Left cardiac atrium (tissue), 4 donors: Measurements from ENCODE around the gene HELQ. TPM values are rescaled to one million over a fixed set of nuclear protein-coding genes. Genes with fewer than 3 reads are reported as not detected.
"Not testable (repeated sequence)": the region's sequence is repeated elsewhere in the genome, so short reads cannot be mapped to it uniquely, and the experiment has no call there.

ENCODE experiments used
- ATAC-seq, 2 donors: fragments of 200-7000 bp; cut with Tn5 transposase; one replicate each; pipeline ENCODE4 v1.9.1; 2020; ENCODE audit warnings: mild to moderate bottlenecking in 2 of 2, moderate library complexity in 2 of 2
- DNase-seq: peaks from one replicate; pipeline ENCODE4 v3.0.0-alpha.2; 2020
- intact Hi-C, 2 donors: fragments of 100-400 bp; cut with DNase I; formaldehyde crosslinking; loops; one replicate each; pipeline versions ENCODE4 v1.14.1 to v1.15.1; 2022 to 2023
- long read RNA-seq: library from polyadenylated mRNA; unstranded; transcript quantifications from one replicate; pipeline ENCODE4 v2.0.0, GENCODE V29; 2021
- total RNA-seq, 2 donors: library from RNA; stranded (reverse); fragmentation: NEBNext Ultra II Directional; extraction: Animal tissue kit (Norgen Biotek cat#: 25700); gene quantifications; one replicate each; pipeline ENCODE4 v1.2.1, GENCODE V29; 2021
- donor health status: DM: no; HTN: yes; CAD: no.
- donor health status: DM: no; HTN: yes; CAD: no; lungs with severe emphysema.
- donor health status: DM: yes; HTN: yes; CAD: no.
- donor health status: Dilated cardiomyopathy.

HELQ gene
- total RNA-seq: 10 to 100 TPM; 13.0 to 15.5 TPM
- long read RNA-seq, transcript HELQ-201 (18 exons, 3,579 nt): major isoform, 5 of 16 reads
- long read RNA-seq, partial matches to known transcripts: 5 of 16 reads
- long read RNA-seq, other reads (novel, unspliced or antisense): 3 of 16 reads

GRCh38 chr4:83455281-83456183, at the start of gene HELQ, which contains the start of gene MRPS18C:
Gene HELQ, minus strand, starts transcription at chr4:83455823. Its CDS starts 130 bp downstream, at chr4:83455693.
Gene MRPS18C, plus strand, starts transcription at chr4:83456058. Its CDS starts 20 bp downstream, at chr4:83456078.
- DNase-seq (peak; percentile 98), ATAC-seq (peak; percentile 99)
- intact Hi-C loops: no loop called here

GRCh38 chr4:83504996-83505395, 49.4 kb upstream of the HELQ start:
- intact Hi-C loops: loop anchor here in 1 of 2 donors (5.0 kb wide), 1 partner anchor 132 kb away; no protein-coding TSS in a partner anchor
- ATAC-seq (no peak), DNase-seq (no peak)

- DNase-seq: no peak
- no peak for ATAC-seq
- intact Hi-C loops: no loop called here
These were observed 48.9 kb upstream of the HELQ start for GRCh38 chr4:83504503-83504902.

- DNase-seq (no peak), ATAC-seq (no peak)
These were observed 48.4 kb upstream of the HELQ start for GRCh38 chr4:83503974-83504373.

GRCh38 chr4:83501671-83502070, 46.0 kb upstream of the HELQ start:
- intact Hi-C loops, DNase-seq, ATAC-seq: not testable (repeated sequence)

More at GRCh38 chr4:83503974-83504373, 48.4 kb upstream of the HELQ start:
- intact Hi-C loops: no loop called here

GRCh38 chr4:83498187-83498586, 42.6 kb upstream of the HELQ start:
- no peak for DNase-seq
- ATAC-seq: no peak
- intact Hi-C loops: no loop called here

- intact Hi-C loops, ATAC-seq, DNase-seq: not testable (repeated sequence)
These were observed 40.7 kb upstream of the HELQ start for GRCh38 chr4:83496085-83496917.

GRCh38 chr4:83490876-83491450, 35.3 kb upstream of the HELQ start:
- ATAC-seq (no peak), DNase-seq (no peak)
- intact Hi-C loops: no loop called here

- no peak for ATAC-seq
- no peak for DNase-seq
- intact Hi-C loops: no loop called here
These were observed 34.2 kb upstream of the HELQ start for GRCh38 chr4:83489711-83490326.

- intact Hi-C loops: no loop called here
- DNase-seq: no peak
- no peak for ATAC-seq
These were observed 31.0 kb upstream of the HELQ start for GRCh38 chr4:83486457-83487129.

- DNase-seq (peak; percentile 94), ATAC-seq (peak; percentile 100)
- intact Hi-C loops: no loop called here
These were observed 29.2 kb upstream of the HELQ start, which contains the start of gene ABRAXAS1 for GRCh38 chr4:83484500-83485461. Gene ABRAXAS1, minus strand, starts transcription at chr4:83485100. Its CDS starts 28 bp downstream, at chr4:83485072.

GRCh38 chr4:83473966-83474365, 18.3 kb upstream of the HELQ start:
- no peak for ATAC-seq
- no peak for DNase-seq
- intact Hi-C loops: no loop called here

GRCh38 chr4:83473423-83473822, 17.8 kb upstream of the HELQ start:
- intact Hi-C loops: no loop called here
- DNase-seq (no peak), ATAC-seq (no peak)

- ATAC-seq (no peak), DNase-seq (no peak)
- intact Hi-C loops: no loop called here
These were observed 520 bp upstream of the HELQ start for GRCh38 chr4:83456184-83456501.

- intact Hi-C loops: no loop called here
- ATAC-seq (peak in 1 of 2 donors; percentile 2), DNase-seq (no peak)
These were observed 937 bp downstream of the HELQ start for GRCh38 chr4:83454686-83455085.

GRCh38 chr4:83449009-83449408, 6.6 kb downstream of the HELQ start:
- intact Hi-C loops: loop anchor here in 1 of 2 donors (1.0 kb wide), 1 partner anchor 14 kb away; no protein-coding TSS in a partner anchor
- ATAC-seq: no peak
- DNase-seq: no peak

GRCh38 chr4:83440899-83441298, 14.7 kb downstream of the HELQ start:
- ATAC-seq (no peak), DNase-seq (no peak)
- intact Hi-C loops: no loop called here
